Suprapubic skin (tissue), 4 donors: ENCODE measurements around the gene RAB38. TPM values are rescaled to one million over a fixed set of nuclear protein-coding genes. Genes with fewer than 3 reads are reported as not detected.

Source experiments
- DNase-seq, 2 donors: peaks; one replicate each; pipeline ENCODE4 v3.0.0-alpha.2; 2019; ENCODE audit warnings: low spot score in 2 of 2
- H3K27ac ChIP-seq: fragments of 200-600 bp; sonication (generic); one replicate; pipeline ENCODE4 v1.5.1; 2019
- H3K27me3 ChIP-seq: fragments of 200-600 bp; sonication (generic); one replicate; pipeline ENCODE4 v1.5.1; 2019
- H3K36me3 ChIP-seq: fragments of 200-600 bp; sonication (generic); one replicate; pipeline ENCODE4 v1.5.1; 2019
- H3K4me1 ChIP-seq: fragments of 200-600 bp; sonication (generic); one replicate; pipeline ENCODE4 v1.5.1; 2019
- H3K4me3 ChIP-seq: fragments of 200-600 bp; sonication (generic); one replicate; pipeline ENCODE4 v1.5.1; 2019; ENCODE audit warnings: mild to moderate bottlenecking
- H3K9me3 ChIP-seq: fragments of 200-600 bp; sonication (generic); one replicate; pipeline ENCODE4 v1.5.1; 2019
- CTCF ChIP-seq, 2 donors: fragments of 200-600 bp in 1 of 2; fragments of 450-650 bp in 1 of 2; sonication (generic) in 1 of 2; IDR thresholded peaks; one replicate each; pipeline ENCODE4 v1.5.1; 2016 to 2019; ENCODE audit warnings: antibody characterized with exemption in 2 of 2, mild to moderate bottlenecking in 1 of 2, moderate library complexity in 1 of 2
- EP300 ChIP-seq: sonication (generic); formaldehyde crosslinking; IDR thresholded peaks from one replicate; pipeline ENCODE4 v1.6.1; 2017; ENCODE audit warnings: antibody characterized with exemption
- POLR2A ChIP-seq, 2 donors: fragments of 450-650 bp; IDR thresholded peaks; one replicate each; pipeline ENCODE4 v1.6.1; 2017; ENCODE audit warnings: antibody characterized with exemption in 2 of 2, mild to moderate bottlenecking in 2 of 2, moderate library complexity in 2 of 2
- POLR2AphosphoS5 ChIP-seq, 3 donors: sonication (generic); formaldehyde crosslinking; IDR thresholded peaks; one replicate each; pipeline ENCODE4 v1.6.1; 2017; ENCODE audit warnings: antibody characterized with exemption in 3 of 3
- WGBS: methylation state at CpG from one replicate; pipeline ENCODE4 v1.1.5; 2018; 5-methylcytosine and 5-hydroxymethylcytosine counted together
- total RNA-seq, 4 donors: library from RNA; depleted of rRNA; stranded (reverse); fragments of >200 nt; gene quantifications; one replicate each; pipeline ENCODE4 v1.1.0, GENCODE V29; 2016

Gene RAB38
- total RNA-seq, 4 donors from 2014 or later = 27.8 to 76.6 (median 48.9) TPM

DNA sequence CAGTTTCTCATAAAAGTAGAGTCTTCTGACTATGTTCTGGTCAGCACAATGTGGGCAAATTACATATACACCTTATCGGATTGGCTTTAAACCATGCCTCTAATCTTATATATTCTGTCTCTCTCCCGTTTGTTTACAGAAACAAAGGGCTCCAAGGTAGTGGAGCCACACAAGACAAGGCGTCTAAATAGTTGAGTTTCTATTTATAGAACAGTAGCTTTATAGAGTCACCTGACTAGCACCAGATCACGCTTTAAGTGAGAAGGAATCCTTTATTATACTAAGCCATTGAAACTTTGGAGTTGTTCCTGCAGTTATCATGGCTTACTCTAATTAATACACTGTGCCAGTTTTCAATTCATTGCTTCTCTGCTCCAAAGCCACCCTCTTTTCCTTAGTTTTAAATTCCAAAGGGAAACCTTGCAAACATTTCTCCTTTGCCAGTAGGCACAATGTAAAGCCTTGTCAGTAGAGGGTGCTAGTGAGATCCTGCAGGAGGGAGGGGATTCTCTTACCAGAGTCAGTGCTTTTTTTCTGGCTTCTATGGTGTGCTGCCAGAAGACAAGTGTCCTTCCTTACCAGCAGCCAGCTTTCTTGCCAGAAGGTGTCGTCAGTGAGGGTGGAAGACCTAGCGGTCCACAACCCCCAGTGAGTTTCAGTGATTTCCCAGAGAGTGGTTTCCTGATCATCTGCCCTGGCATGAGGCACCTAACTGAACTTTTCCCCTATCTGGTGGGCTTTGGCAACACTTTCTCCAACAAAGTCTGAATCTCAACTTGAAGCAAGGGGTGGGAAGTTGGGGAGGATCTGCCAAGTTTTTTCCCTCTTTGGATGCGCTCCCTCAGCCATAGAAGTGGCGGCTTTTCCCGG, 71.7 kb downstream of the RAB38 start:
- TF ChIP-seq POLR2A (IDR thresholded peaks at IDR 0.05) (no peak), CTCF (IDR thresholded peaks at IDR 0.05) (peak in 1 of 2 donors; percentile 39)

GRCh38 chr11:88102598-88102934, 72.7 kb downstream of the RAB38 start:
- no peak for TF ChIP-seq POLR2A (IDR thresholded peaks at IDR 0.05)
- no peak for TF ChIP-seq CTCF (IDR thresholded peaks at IDR 0.05)
- Histone ChIP-seq H3K4me1 (peaks cover 5% of the 10 kb centered on the region), H3K27ac (no peak overlapping the region), H3K27me3 (no peaks in the 10 kb centered on the region), H3K4me3 (no peak overlapping the region), H3K9me3 (no peaks in the 10 kb centered on the region), H3K36me3 (no peaks in the 10 kb centered on the region)
- whole genome bisulfite sequencing = 46% methylated on average over 3 of the region's 3 CpGs
- DNase-seq = no peak

More for the DNA sequence above, 71.7 kb downstream of the RAB38 start:
- Histone ChIP-seq H3K27ac (no peak overlapping the region), H3K4me3 (no peak overlapping the region), H3K4me1 (peaks cover 5% of the 10 kb centered on the region), H3K9me3 (no peaks in the 10 kb centered on the region), H3K27me3 (no peaks in the 10 kb centered on the region), H3K36me3 (no peaks in the 10 kb centered on the region)
- DNase-seq = no peak
- 89% methylated on average over 9 of the region's 9 CpGs for WGBS

DNA sequence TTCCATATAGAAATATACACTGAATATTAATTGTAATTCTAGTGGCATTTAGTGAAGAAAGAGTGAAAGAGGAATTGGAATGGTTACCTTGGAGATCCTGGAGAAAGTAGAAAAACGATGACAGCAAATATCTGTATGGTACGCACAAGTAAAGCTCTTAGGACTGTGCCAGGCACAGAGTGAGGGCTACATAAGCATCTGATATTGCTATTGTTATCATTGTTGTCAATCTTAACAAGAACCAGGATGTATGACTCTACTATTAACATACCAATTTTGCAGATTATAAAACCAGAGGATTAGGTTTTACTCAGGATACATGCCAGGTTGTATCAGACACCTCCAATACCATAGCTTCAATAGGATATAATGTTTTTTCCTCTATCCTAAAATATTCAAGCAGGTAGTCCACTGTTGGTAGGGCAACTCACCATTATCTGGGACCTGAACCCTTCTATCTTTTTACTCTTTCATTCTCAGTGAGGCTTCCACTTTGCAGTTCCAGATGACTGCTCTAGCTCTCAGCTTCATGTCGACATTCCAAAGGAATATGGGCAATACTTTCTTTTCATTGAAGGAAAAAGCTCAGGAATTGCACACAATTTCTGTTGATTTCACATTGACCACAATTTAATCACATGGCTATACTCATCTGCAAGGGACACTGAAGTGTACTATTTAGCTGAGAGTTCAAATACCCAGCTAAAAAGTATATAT, 73.2 kb downstream of the RAB38 start:
- no peak for DNase-seq
- TF ChIP-seq CTCF (IDR thresholded peaks at IDR 0.05) (no peak), POLR2AphosphoS5 (IDR thresholded peaks at IDR 0.05) (no peak), POLR2A (IDR thresholded peaks at IDR 0.05) (no peak), EP300 (no peak)
- 76% methylated on average over 3 of the region's 3 CpGs for WGBS
- Histone ChIP-seq H3K27ac (no peak overlapping the region), H3K4me3 (no peak overlapping the region), H3K4me1 (peaks cover 5% of the 10 kb centered on the region), H3K36me3 (no peaks in the 10 kb centered on the region), H3K9me3 (no peaks in the 10 kb centered on the region), H3K27me3 (no peaks in the 10 kb centered on the region)

DNA sequence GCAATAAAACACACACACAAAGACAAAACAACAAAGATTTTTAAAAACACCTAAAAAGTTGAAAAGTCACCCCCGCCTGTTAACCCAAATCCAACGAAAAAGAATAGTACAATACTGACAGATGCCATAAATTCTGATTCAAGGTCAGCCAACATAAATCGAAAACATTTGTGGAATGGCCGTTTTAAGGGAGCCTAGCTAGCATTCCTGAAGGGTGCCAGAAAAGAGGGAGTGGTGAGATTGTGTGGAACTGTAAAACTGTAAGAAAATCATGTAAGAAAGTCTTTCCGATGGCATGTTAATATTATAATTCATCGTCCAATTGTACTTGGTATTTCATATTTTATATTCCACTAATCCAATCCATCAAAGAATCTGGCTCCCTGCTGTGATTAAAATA, 75.1 kb downstream of the RAB38 start:
- Histone ChIP-seq H3K27me3 (no peaks in the 10 kb centered on the region), H3K36me3 (no peaks in the 10 kb centered on the region), H3K9me3 (no peaks in the 10 kb centered on the region), H3K27ac (no peak overlapping the region), H3K4me3 (no peak overlapping the region), H3K4me1 (peaks cover 5% of the 10 kb centered on the region)
- DNase-seq = no peak
- WGBS = 27% methylated on average over 6 of the region's 6 CpGs
- TF ChIP-seq CTCF (IDR thresholded peaks at IDR 0.05) (no peak), POLR2A (IDR thresholded peaks at IDR 0.05) (no peak), POLR2AphosphoS5 (IDR thresholded peaks at IDR 0.05) (no peak), EP300 (no peak)

DNA sequence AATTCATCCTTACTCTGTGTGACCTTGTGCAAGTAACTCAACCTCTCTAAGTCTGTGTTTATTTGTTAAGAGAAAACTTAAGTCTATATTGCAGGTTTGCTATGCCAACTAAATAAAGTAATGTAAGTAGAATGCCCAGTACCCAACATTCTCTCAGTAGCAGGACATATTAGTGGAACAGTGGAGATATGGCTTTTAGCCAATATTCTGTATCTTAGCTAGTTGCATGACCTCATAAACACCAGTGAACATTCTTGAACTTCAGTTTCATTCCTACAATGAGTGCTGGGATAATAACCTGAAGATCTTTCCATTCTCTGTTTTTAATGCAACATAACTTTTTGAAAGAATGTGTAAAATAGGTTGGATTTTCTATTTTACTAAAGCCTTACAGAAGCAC, 77.0 kb downstream of the RAB38 start:
- H3K27me3 ChIP-seq = no peaks in the 10 kb centered on the region
- no peak overlapping the region for H3K27ac ChIP-seq
- H3K9me3 ChIP-seq = no peaks in the 10 kb centered on the region
- H3K36me3 ChIP-seq = no peaks in the 10 kb centered on the region
- peaks cover 5% of the 10 kb centered on the region for H3K4me1 ChIP-seq
- no peak overlapping the region for H3K4me3 ChIP-seq
- no peak for TF ChIP-seq CTCF (IDR thresholded peaks at IDR 0.05)
- no peak for DNase-seq
